Kidney (tissue), 14 donors: ENCODE data around the gene CERS3. TPM values are rescaled to one million over a fixed set of nuclear protein-coding genes. Genes with fewer than 3 reads are reported as not detected.

ENCODE experiments used
- DNase-seq, 5 donors: peaks; one replicate each; pipeline ENCODE4 v3.0.0-alpha.2; 2013 to 2020
- FAIRE-seq: peaks from 2 replicates; lab custom pipeline; 2012; peaks lifted over from hg19 to GRCh38; lab: Jason Lieb, UNC
- H3K27ac ChIP-seq, 2 donors: one replicate each; pipeline ENCODE4 v1.7.0; 2013; ENCODE audit warnings: low read depth in 2 of 2, low read length in 2 of 2, inconsistent platforms in 1 of 2
- H3K27me3 ChIP-seq: one replicate; pipeline ENCODE4 v1.7.1; 2013; ENCODE audit warnings: low read length, inconsistent platforms; ENCODE audit not compliant: control insufficient read depth, insufficient read depth
- H3K36me3 ChIP-seq, 3 donors: one replicate each; pipeline versions ENCODE4 v1.7.0 to v1.7.1; 2013; ENCODE audit warnings: low read length in 3 of 3, control low read depth in 1 of 3, inconsistent platforms in 1 of 3; ENCODE audit not compliant: insufficient read depth in 3 of 3, control insufficient read depth in 2 of 3
- H3K4me1 ChIP-seq, 3 donors: one replicate each; pipeline versions ENCODE4 v1.7.0 to v1.7.1; 2013; ENCODE audit warnings: low read length in 3 of 3, inconsistent platforms in 1 of 3, low read depth in 1 of 3; ENCODE audit not compliant: control insufficient read depth in 2 of 3, insufficient read depth in 2 of 3
- H3K4me3 ChIP-seq, 3 donors: one replicate each; pipeline versions ENCODE4 v1.7.0 to v1.8.1; 2013; ENCODE audit warnings: low read length in 3 of 3, control low read depth in 1 of 3, inconsistent platforms in 1 of 3
- H3K9ac ChIP-seq, 3 donors: one replicate each; pipeline versions ENCODE4 v1.7.0 to v1.7.1; 2013; ENCODE audit warnings: low read length in 3 of 3, control low read depth in 1 of 3, inconsistent platforms in 1 of 3
- H3K9me3 ChIP-seq, 3 donors: one replicate each; pipeline versions ENCODE4 v1.7.0 to v1.7.1; 2013; ENCODE audit warnings: low read length in 3 of 3, control low read depth in 1 of 3, inconsistent platforms in 1 of 3; ENCODE audit not compliant: control insufficient read depth in 2 of 3, insufficient read depth in 1 of 3
- CTCF ChIP-seq: IDR thresholded peaks from 3 replicates; pipeline ENCODE4 v1.5.1; 2012; ENCODE audit warnings: mild to moderate bottlenecking, moderate library complexity, borderline replicate concordance; ENCODE audit not compliant: insufficient read depth; ENCODE audit errors: extremely low read depth
- intact Hi-C: fragments of 100-400 bp; cut with DNase I; formaldehyde crosslinking; loops from one replicate; pipeline ENCODE4 v1.11.1; 2022
- polyA plus RNA-seq: library from polyadenylated mRNA; stranded (reverse); fragments of 350-450 nt; fragmentation: Illumina TruSeq; extraction: RNeasy Lipid Tissue Mini Kit (QIAGEN cat#74804); gene quantifications from one replicate; pipeline ENCODE4 v1.2.3, GENCODE V29; 2014; ENCODE audit warnings: low read depth, low replicate concordance; ENCODE audit not compliant: insufficient read depth
- total RNA-seq: library from RNA; stranded (reverse); fragmentation: NEBNext Ultra II Directional; extraction: Animal tissue kit (Norgen Biotek cat#: 25700); gene quantifications from one replicate; pipeline ENCODE4 v1.2.1, GENCODE V29; 2021
- donor health status: control.
- donor health status: control.
- donor health status: control.
- donor health status: control.
- donor health status: control.
- donor health status: DM: yes; HTN: yes; CAD: no.
- donor health status: Normal renal cell carcinoma (clear cell type).

CERS3 gene
- total and polyA plus RNA-seq, 2 donors from 2014 or later: 0.31 TPM; not detected in 1

- DNase-seq: no peak
- peaks cover 0 to 4% (median 0%) of the 10 kb centered on the region in 3 donors for H3K9me3 ChIP-seq
- TF ChIP-seq CTCF: no peak
- intact Hi-C loops: no loop called here
- H3K4me1 ChIP-seq: no peaks in the 10 kb centered on the region
- H3K9ac ChIP-seq: no peak overlapping the region
- FAIRE-seq: no peak
- no peaks in the 10 kb centered on the region for H3K27me3 ChIP-seq
- no peak overlapping the region for H3K27ac ChIP-seq
- no peaks in the 10 kb centered on the region for H3K36me3 ChIP-seq
- no peak overlapping the region for H3K4me3 ChIP-seq
Measured at GRCh38 chr15:100493213-100493612, 35.5 kb downstream of the CERS3 start.

GRCh38 chr15:100484443-100484842, 44.3 kb downstream of the CERS3 start:
- no peak overlapping the region for H3K9ac ChIP-seq
- no peak overlapping the region for H3K27ac ChIP-seq
- H3K4me3 ChIP-seq: no peak overlapping the region
- H3K36me3 ChIP-seq: no peaks in the 10 kb centered on the region
- H3K27me3 ChIP-seq: no peaks in the 10 kb centered on the region
- no peak for TF ChIP-seq CTCF
- H3K9me3 ChIP-seq: no peaks in the 10 kb centered on the region
- FAIRE-seq (no peak), DNase-seq (no peak)
- no peaks in the 10 kb centered on the region for H3K4me1 ChIP-seq
- intact Hi-C loops: no loop called here

- DNase-seq (no peak), FAIRE-seq (no peak)
- no peak overlapping the region for H3K9ac ChIP-seq
- H3K27ac ChIP-seq: no peak overlapping the region
- no peak for TF ChIP-seq CTCF
- H3K9me3 ChIP-seq: peaks cover 0 to 5% (median 5%) of the 10 kb centered on the region in 3 donors
- H3K4me3 ChIP-seq: no peak overlapping the region
- no peaks in the 10 kb centered on the region for H3K4me1 ChIP-seq
- intact Hi-C loops: no loop called here
- no peaks in the 10 kb centered on the region for H3K36me3 ChIP-seq
- no peaks in the 10 kb centered on the region for H3K27me3 ChIP-seq
Measured at GRCh38 chr15:100483370-100483769, 45.4 kb downstream of the CERS3 start.

GRCh38 chr15:100476805-100477204, 51.9 kb downstream of the CERS3 start:
- DNase-seq (no peak), FAIRE-seq (no peak)
- Histone ChIP-seq H3K27ac (no peak overlapping the region), H3K9ac (no peak overlapping the region), H3K36me3 (no peaks in the 10 kb centered on the region), H3K4me1 (no peaks in the 10 kb centered on the region), H3K9me3 (peaks cover 0 to 19% (median 11%) of the 10 kb centered on the region in 3 donors), H3K27me3 (no peaks in the 10 kb centered on the region), H3K4me3 (no peak overlapping the region)
- no peak for TF ChIP-seq CTCF
- intact Hi-C loops: no loop called here
